ENCODE results near the gene NCAPD3. TPM values are rescaled to one million over a fixed set of nuclear protein-coding genes. Genes with fewer than 3 reads are reported as not detected.
"Not testable (repeated sequence)": the region's sequence is repeated elsewhere in the genome, so short reads cannot be mapped to it uniquely, and the experiment has no call there.

NCAPD3 gene
- total RNA-seq, 1 donor from 2014 or later, result 21.7 TPM

- DNase-seq (ENCODE audit: low spot score) (no peak), ATAC-seq (no peak)
These were observed 3.1 kb upstream of the NCAPD3 start for GRCh38 chr11:134226806-134227325.

GRCh38 chr11:134224710-134225664 lies 1.2 kb upstream of the NCAPD3 start:
- ATAC-seq (peak; percentile 75), DNase-seq (ENCODE audit: low spot score) (peak; percentile 92)

- DNase-seq (ENCODE audit: low spot score) (no peak), ATAC-seq (no peak)
These were observed 646 bp downstream of the NCAPD3 start for GRCh38 chr11:134223121-134223520.

- DNase-seq (ENCODE audit: low spot score), result no peak
- no peak for ATAC-seq
These were observed 7.0 kb downstream of the NCAPD3 start for GRCh38 chr11:134216816-134217215.

- DNase-seq (ENCODE audit: low spot score), result no peak
- ATAC-seq, result no peak
These were observed 7.9 kb downstream of the NCAPD3 start for GRCh38 chr11:134215836-134216235.

GRCh38 chr11:134207538-134208239 lies 16.1 kb downstream of the NCAPD3 start:
- DNase-seq (ENCODE audit: low spot score) (no peak), ATAC-seq (peak; percentile 60)

- no peak for ATAC-seq
- DNase-seq (ENCODE audit: low spot score), result no peak
These were observed 17.6 kb downstream of the NCAPD3 start for GRCh38 chr11:134206185-134206584.

GRCh38 chr11:134205729-134206128 lies 18.0 kb downstream of the NCAPD3 start:
- DNase-seq (ENCODE audit: low spot score) (no peak), ATAC-seq (no peak)

GRCh38 chr11:134202661-134203060 lies 21.1 kb downstream of the NCAPD3 start:
- ATAC-seq, result no peak
- no peak for DNase-seq (ENCODE audit: low spot score)

- DNase-seq (ENCODE audit: low spot score) (no peak), ATAC-seq (no peak)
These were observed 23.1 kb downstream of the NCAPD3 start for GRCh38 chr11:134200688-134201087.

GRCh38 chr11:134199531-134199930 lies 24.2 kb downstream of the NCAPD3 start:
- DNase-seq (ENCODE audit: low spot score), result no peak
- ATAC-seq, result no peak

- DNase-seq (ENCODE audit: low spot score), result no peak
- ATAC-seq, result no peak
These were observed 27.0 kb downstream of the NCAPD3 start for GRCh38 chr11:134196756-134197155.

- not testable (repeated sequence) for ATAC-seq; DNase-seq (ENCODE audit: low spot score)
These were observed 35.7 kb downstream of the NCAPD3 start for GRCh38 chr11:134188092-134188491.

GRCh38 chr11:134181707-134182106 lies 42.1 kb downstream of the NCAPD3 start:
- DNase-seq (ENCODE audit: low spot score) (no peak), ATAC-seq (no peak)

- peak; percentile 23 for ATAC-seq
- no peak for DNase-seq (ENCODE audit: low spot score)
These were observed 45.6 kb downstream of the NCAPD3 start for GRCh38 chr11:134178032-134178674.

- no peak for DNase-seq (ENCODE audit: low spot score)
- ATAC-seq, result no peak
These were observed 47.5 kb downstream of the NCAPD3 start for GRCh38 chr11:134176284-134176683.

- no peak for DNase-seq (ENCODE audit: low spot score)
- no peak for ATAC-seq
These were observed 50.5 kb downstream of the NCAPD3 start for GRCh38 chr11:134173296-134173695.

GRCh38 chr11:134171951-134172350 lies 51.8 kb downstream of the NCAPD3 start:
- ATAC-seq, result no peak
- DNase-seq (ENCODE audit: low spot score), result no peak

GRCh38 chr11:134170919-134171281 lies 52.9 kb downstream of the NCAPD3 start:
- no peak for ATAC-seq
- DNase-seq (ENCODE audit: low spot score), result no peak

GRCh38 chr11:134170177-134170918 lies 53.4 kb downstream of the NCAPD3 start:
- no peak for DNase-seq (ENCODE audit: low spot score)
- peak; percentile 74 for ATAC-seq
